Skeletal muscle satellite cell (primary cell): Measurements from ENCODE around the gene KRTAP3-2.

Experiments
- H3K27me3 ChIP-seq: 2 replicates; pipeline ENCODE4 v1.7.0; 2013; ENCODE audit warnings: low read length; ENCODE audit not compliant: control insufficient read depth, insufficient read depth
- H3K36me3 ChIP-seq: 2 replicates; pipeline ENCODE4 v1.7.0; 2013; ENCODE audit warnings: mild to moderate bottlenecking, control low read depth, low read length; ENCODE audit not compliant: insufficient read depth
- H3K4me1 ChIP-seq: 2 replicates; pipeline ENCODE4 v1.7.0; 2013; ENCODE audit warnings: low read length; ENCODE audit not compliant: control insufficient read depth, insufficient read depth
- H3K4me2 ChIP-seq: 2 replicates; pipeline ENCODE4 v1.7.0; 2013; ENCODE audit warnings: mild to moderate bottlenecking, low read length
- H3K4me3 ChIP-seq: 2 replicates; pipeline ENCODE4 v1.7.0; 2013; ENCODE audit warnings: low read length
- H3K9ac ChIP-seq: 2 replicates; pipeline ENCODE4 v1.7.0; 2013; ENCODE audit warnings: mild to moderate bottlenecking, low read depth, low read length, moderate library complexity
- H3K9me3 ChIP-seq: replicated peaks from 2 replicates; pipeline ENCODE4 v1.7.0; 2013; ENCODE audit warnings: mild to moderate bottlenecking, control low read depth, low read length

Gene KRTAP3-2

GRCh38 chr17:40960144-40960543 lies 39.6 kb downstream of the KRTAP3-2 start:
- Histone ChIP-seq H3K9ac (no peak overlapping the region), H3K4me1 (peaks cover 39% of the 10 kb centered on the region), H3K36me3 (no peaks in the 10 kb centered on the region), H3K4me2 (no peak overlapping the region), H3K27me3 (no peaks in the 10 kb centered on the region), H3K4me3 (no peak overlapping the region), H3K9me3 (no peaks in the 10 kb centered on the region)

GRCh38 chr17:40958086-40958953 lies 41.4 kb downstream of the KRTAP3-2 start:
- Histone ChIP-seq H3K27me3 (no peaks in the 10 kb centered on the region), H3K4me1 (peaks cover 56% of the 10 kb centered on the region), H3K9ac (peak overlapping the region; percentile 84), H3K4me3 (no peak overlapping the region), H3K36me3 (no peaks in the 10 kb centered on the region), H3K4me2 (no peak overlapping the region), H3K9me3 (no peaks in the 10 kb centered on the region)

GRCh38 chr17:40956401-40957254 lies 43.1 kb downstream of the KRTAP3-2 start:
- Histone ChIP-seq H3K4me2 (peak overlapping the region; percentile 50), H3K36me3 (no peaks in the 10 kb centered on the region), H3K4me1 (peaks cover 71% of the 10 kb centered on the region), H3K9me3 (no peaks in the 10 kb centered on the region), H3K9ac (peak overlapping the region; percentile 84), H3K4me3 (no peak overlapping the region), H3K27me3 (no peaks in the 10 kb centered on the region)

GRCh38 chr17:40953881-40954280 lies 45.8 kb downstream of the KRTAP3-2 start:
- peaks cover 76% of the 10 kb centered on the region for H3K4me1 ChIP-seq
- no peaks in the 10 kb centered on the region for H3K27me3 ChIP-seq
- H3K9ac ChIP-seq = peak overlapping the region; percentile 76

GRCh38 chr17:40952661-40953060 lies 47.0 kb downstream of the KRTAP3-2 start:
- no peak overlapping the region for H3K4me2 ChIP-seq
- no peaks in the 10 kb centered on the region for H3K36me3 ChIP-seq
- H3K4me1 ChIP-seq = peaks cover 66% of the 10 kb centered on the region
- H3K9me3 ChIP-seq = no peaks in the 10 kb centered on the region
- H3K9ac ChIP-seq = peak overlapping the region; percentile 76
- H3K27me3 ChIP-seq = no peaks in the 10 kb centered on the region
- H3K4me3 ChIP-seq = no peak overlapping the region

More at GRCh38 chr17:40953881-40954280, 45.8 kb downstream of the KRTAP3-2 start:
- Histone ChIP-seq H3K4me2 (peak overlapping the region; percentile 5), H3K36me3 (no peaks in the 10 kb centered on the region), H3K9me3 (no peaks in the 10 kb centered on the region), H3K4me3 (no peak overlapping the region)

- Histone ChIP-seq H3K4me1 (peaks cover 60% of the 10 kb centered on the region), H3K36me3 (no peaks in the 10 kb centered on the region), H3K27me3 (no peaks in the 10 kb centered on the region), H3K9ac (peak overlapping the region; percentile 44), H3K4me2 (no peak overlapping the region), H3K9me3 (no peaks in the 10 kb centered on the region), H3K4me3 (no peak overlapping the region)
These were observed 47.6 kb downstream of the KRTAP3-2 start for GRCh38 chr17:40952154-40952553.

GRCh38 chr17:40951011-40951622 lies 48.6 kb downstream of the KRTAP3-2 start:
- no peak overlapping the region for H3K9ac ChIP-seq
- no peak overlapping the region for H3K4me2 ChIP-seq
- H3K4me1 ChIP-seq = peaks cover 53% of the 10 kb centered on the region
- no peaks in the 10 kb centered on the region for H3K9me3 ChIP-seq
- H3K27me3 ChIP-seq = no peaks in the 10 kb centered on the region
- H3K36me3 ChIP-seq = no peaks in the 10 kb centered on the region
- no peak overlapping the region for H3K4me3 ChIP-seq

- Histone ChIP-seq H3K9me3 (no peaks in the 10 kb centered on the region), H3K4me1 (peaks cover 43% of the 10 kb centered on the region), H3K9ac (no peak overlapping the region), H3K4me2 (no peak overlapping the region), H3K27me3 (no peaks in the 10 kb centered on the region), H3K4me3 (no peak overlapping the region), H3K36me3 (no peaks in the 10 kb centered on the region)
These were observed 49.5 kb downstream of the KRTAP3-2 start for GRCh38 chr17:40950176-40950575.

GRCh38 chr17:40949418-40949817 lies 50.3 kb downstream of the KRTAP3-2 start:
- Histone ChIP-seq H3K4me2 (no peak overlapping the region), H3K4me1 (peaks cover 36% of the 10 kb centered on the region), H3K9ac (no peak overlapping the region), H3K9me3 (no peaks in the 10 kb centered on the region), H3K4me3 (no peak overlapping the region), H3K36me3 (no peaks in the 10 kb centered on the region), H3K27me3 (no peaks in the 10 kb centered on the region)
